ENCODE measurements around the gene PARD6G. TPM values are rescaled to one million over a fixed set of nuclear protein-coding genes. Genes with fewer than 3 reads are reported as not detected.

Gene PARD6G
- total and polyA plus RNA-seq, 10 of the 15 experiments (the other 5 are each of a cell fraction or from before 2014, with no cell fraction given), result 0.20 to 2.0 (median 0.60) TPM

GRCh38 chr18:80172056-80172455, 75.3 kb downstream of the PARD6G start (continued):
- TF ChIP-seq KAT2A (conservative IDR thresholded peaks at IDR 0.05; ENCODE audit: control insufficient read depth, low read depth, low read length) (no peak), SP1 (IDR thresholded peaks at IDR 0.05; ENCODE audit: low read depth, low read length) (no peak)

DNA sequence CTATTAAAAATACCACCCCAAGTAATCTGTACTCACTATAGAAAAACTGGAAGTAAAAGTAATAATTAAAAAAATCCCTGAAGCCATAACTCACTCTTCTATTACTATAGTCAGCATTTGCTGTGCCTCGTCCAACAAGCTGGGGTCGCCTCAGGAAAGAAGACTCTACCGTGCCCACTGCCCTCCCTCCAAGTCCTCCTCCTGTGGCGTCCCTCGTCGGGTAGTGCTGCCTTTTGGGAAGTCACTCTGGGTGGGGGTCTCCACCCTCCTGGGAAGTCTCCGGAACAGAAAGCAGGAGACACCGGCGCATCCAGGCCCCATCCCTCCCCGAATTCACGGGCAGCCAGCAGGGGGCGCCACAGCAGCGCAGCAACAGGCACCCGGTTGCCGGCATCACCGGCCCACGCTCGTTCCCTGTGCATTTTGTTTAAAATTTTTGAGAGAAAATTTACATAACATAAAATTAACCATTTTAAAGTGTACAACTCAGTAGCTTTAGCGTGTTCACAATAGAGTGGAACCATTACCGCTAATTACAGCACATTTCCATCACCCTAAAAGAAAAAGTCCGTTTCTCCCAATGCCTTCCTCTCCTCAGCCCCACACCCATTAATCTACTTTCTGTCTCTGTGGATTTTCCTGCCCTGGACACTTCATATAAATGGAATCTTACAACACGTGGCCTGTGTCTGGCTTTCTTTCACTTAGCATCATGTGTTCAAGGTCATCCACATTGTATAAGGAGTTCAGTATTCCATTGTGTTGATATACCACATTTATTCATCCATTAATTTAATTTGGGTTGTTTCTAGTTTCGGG, 76.1 kb downstream of the PARD6G start:
- ChIA-PET POLR2A (no interaction called here), CTCF (interaction anchor here (0.7 to 4.6 kb wide), 15 partner anchors 10 to 89 kb away, joined by 3 to 55 read pairs (median 8); partner anchors contain the start of gene ADNP2), SMC1A (ENCODE audit: uncharacterized antibody, unreplicated experiment) (interaction anchor here (0.6 to 4.7 kb wide), 10 partner anchors 12 to 88 kb away, joined by 3 to 34 read pairs (median 4); no protein-coding TSS in a partner anchor), RAD21 (ENCODE audit: unreplicated experiment) (interaction anchor here (0.6 to 1.7 kb wide), 9 partner anchors 9 to 88 kb away, joined by 3 to 30 read pairs (median 5); no protein-coding TSS in a partner anchor)
- Histone ChIP-seq H3K9me3 (replicated peaks; ENCODE audit: control insufficient read depth, insufficient read depth, low read length) (no peaks in the 10 kb centered on the region; the same call in 2 of the 3 replicates), H3K4me1 (ENCODE audit: control insufficient read depth, insufficient read depth, low read length) (no peaks in the 10 kb centered on the region), H3K36me3 (ENCODE audit: control insufficient read depth in 2 of 2, insufficient read depth in 2 of 2, low read length in 1 of 2) (no peaks in the 10 kb centered on the region), H3K4me3 (no peak overlapping the region), H3K9ac (ENCODE audit: control insufficient read depth, insufficient read depth, low read length) (no peak overlapping the region), H3K4me2 (ENCODE audit: control insufficient read depth, insufficient read depth) (0 out of 2 replicates have a peak overlapping the region, but pooled peaks have one; percentile 25), H4K20me1 (ENCODE audit: control insufficient read depth, insufficient read depth) (no peaks in the 10 kb centered on the region), H3K79me2 (ENCODE audit: control insufficient read depth, insufficient read depth, low read length) (no peaks in the 10 kb centered on the region), H3K27me3 (replicated peaks in 1 of 2; ENCODE audit: control insufficient read depth in 2 of 2, insufficient read depth in 2 of 2, low read length in 1 of 2) (no peaks in the 10 kb centered on the region), H3K27ac (ENCODE audit: control insufficient read depth, insufficient read depth) (no peak overlapping the region), H2AFZ (ENCODE audit: control insufficient read depth, low read depth, low read length) (no peak overlapping the region)
- intact Hi-C loops (cut with micrococcal nuclease; ENCODE audit: unreplicated experiment), result loop anchor here (1.0 kb wide), 1 partner anchor 86 kb away; no protein-coding TSS in a partner anchor
- 17% methylated on average over 23 of the region's 23 CpGs for WGBS (ENCODE audit: insufficient coverage, insufficient replicate concordance, low lambda C conversion rate, missing lambda C conversion rate)
- TF ChIP-seq RAD21 (IDR thresholded peaks at IDR 0.05; ENCODE audit: insufficient read depth, low read depth, low read length) (peak; percentile 85), NBN (IDR thresholded peaks at IDR 0.05) (0 out of 2 replicates have a peak, but pooled peaks have one; percentile 31), ZNF592 (IDR thresholded peaks at IDR 0.05) (no peak), YY1 (IDR thresholded peaks at IDR 0.05; ENCODE audit: low read depth, low read length) (peak; percentile 61; the same call in 1 of the 2 replicates), IKZF1 (conservative IDR thresholded peaks at IDR 0.05) (peak; percentile 32; the same call in 1 of the 2 replicates), STAT3 (IDR thresholded peaks at IDR 0.05; ENCODE audit: low read depth, low read length) (no peak), SMC3 (IDR thresholded peaks at IDR 0.05; ENCODE audit: borderline replicate concordance, low read length) (peak; percentile 84)
- TF ChIP-seq, protein P1, sequence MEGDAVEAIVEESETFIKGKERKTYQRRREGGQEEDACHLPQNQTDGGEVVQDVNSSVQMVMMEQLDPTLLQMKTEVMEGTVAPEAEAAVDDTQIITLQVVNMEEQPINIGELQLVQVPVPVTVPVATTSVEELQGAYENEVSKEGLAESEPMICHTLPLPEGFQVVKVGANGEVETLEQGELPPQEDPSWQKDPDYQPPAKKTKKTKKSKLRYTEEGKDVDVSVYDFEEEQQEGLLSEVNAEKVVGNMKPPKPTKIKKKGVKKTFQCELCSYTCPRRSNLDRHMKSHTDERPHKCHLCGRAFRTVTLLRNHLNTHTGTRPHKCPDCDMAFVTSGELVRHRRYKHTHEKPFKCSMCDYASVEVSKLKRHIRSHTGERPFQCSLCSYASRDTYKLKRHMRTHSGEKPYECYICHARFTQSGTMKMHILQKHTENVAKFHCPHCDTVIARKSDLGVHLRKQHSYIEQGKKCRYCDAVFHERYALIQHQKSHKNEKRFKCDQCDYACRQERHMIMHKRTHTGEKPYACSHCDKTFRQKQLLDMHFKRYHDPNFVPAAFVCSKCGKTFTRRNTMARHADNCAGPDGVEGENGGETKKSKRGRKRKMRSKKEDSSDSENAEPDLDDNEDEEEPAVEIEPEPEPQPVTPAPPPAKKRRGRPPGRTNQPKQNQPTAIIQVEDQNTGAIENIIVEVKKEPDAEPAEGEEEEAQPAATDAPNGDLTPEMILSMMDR (IDR thresholded peaks at IDR 0.05 in 2 of 3, conservative IDR thresholded peaks at IDR 0.05 in 1 of 3; ENCODE audit: control insufficient read depth in 2 of 3, extremely low read depth in 1 of 3, insufficient read depth in 1 of 3, low read depth in 3 of 3, low read length in 3 of 3), result peak; percentile 83 to 93 (median 83)
- BruUV-seq (replicated peaks), result no TSS peak
- FAIRE-seq, result no peak
- DNase-seq (ENCODE audit: low read depth, low spot score), result no peak
- peak; percentile 87 for ATAC-seq
- in situ Hi-C loops (cut with MboI), result no loop called here

Data from GM12878 (cell line).